Skeletal muscle tissue (tissue), 4 donors: ENCODE results near the gene PPP4R3A. TPM values are rescaled to one million over a fixed set of nuclear protein-coding genes. Genes with fewer than 3 reads are reported as not detected.

ENCODE experiments used
- H3K27ac ChIP-seq: one replicate; pipeline ENCODE4 v1.7.0; 2013; ENCODE audit warnings: mild to moderate bottlenecking, low read depth, low read length, inconsistent platforms
- H3K27me3 ChIP-seq, 3 donors: one replicate each; pipeline ENCODE4 v1.7.0; 2013; ENCODE audit warnings: low read length in 3 of 3; ENCODE audit not compliant: control insufficient read depth in 3 of 3, insufficient read depth in 3 of 3
- H3K36me3 ChIP-seq, 3 donors: one replicate each; pipeline ENCODE4 v1.7.0; 2013; ENCODE audit warnings: low read length in 3 of 3; ENCODE audit not compliant: control insufficient read depth in 3 of 3, insufficient read depth in 3 of 3
- H3K4me1 ChIP-seq, 3 donors: one replicate each; pipeline ENCODE4 v1.7.0; 2013; ENCODE audit warnings: low read length in 3 of 3, mild to moderate bottlenecking in 3 of 3; ENCODE audit not compliant: control insufficient read depth in 3 of 3, insufficient read depth in 3 of 3
- H3K4me3 ChIP-seq, 3 donors: one replicate each; pipeline ENCODE4 v1.7.0; 2013; ENCODE audit warnings: low read length in 3 of 3
- H3K9ac ChIP-seq, 3 donors: one replicate each; pipeline ENCODE4 v1.7.0; 2013; ENCODE audit warnings: low read length in 3 of 3, mild to moderate bottlenecking in 3 of 3, moderate library complexity in 2 of 3, low read depth in 1 of 3
- H3K9me3 ChIP-seq, 3 donors: one replicate each; pipeline ENCODE4 v1.7.0; 2013; ENCODE audit warnings: low read length in 3 of 3; ENCODE audit not compliant: control insufficient read depth in 3 of 3
- total RNA-seq: library from RNA; depleted of rRNA; stranded (reverse); fragments of >200 nt; gene quantifications from one replicate; pipeline ENCODE4 v1.2.3, GENCODE V29; 2014
- donor health status: Osteomylitis.

PPP4R3A gene
- total RNA-seq, 1 donor from 2014 or later: 75.2 TPM

GRCh38 chr14:91523972-91524371, 13.9 kb upstream of the PPP4R3A start:
- H3K36me3 ChIP-seq: no peaks in the 10 kb centered on the region
- no peak overlapping the region for H3K9ac ChIP-seq
- no peaks in the 10 kb centered on the region for H3K4me1 ChIP-seq
- H3K9me3 ChIP-seq: peaks cover 0 to 2% (median 0%) of the 10 kb centered on the region in 3 donors
- no peak overlapping the region for H3K27ac ChIP-seq
- no peaks in the 10 kb centered on the region for H3K27me3 ChIP-seq
- no peak overlapping the region for H3K4me3 ChIP-seq

- Histone ChIP-seq H3K27me3 (no peaks in the 10 kb centered on the region), H3K9ac (no peak overlapping the region), H3K36me3 (no peaks in the 10 kb centered on the region), H3K4me1 (no peaks in the 10 kb centered on the region), H3K27ac (no peak overlapping the region), H3K9me3 (peaks cover 0 to 2% (median 0%) of the 10 kb centered on the region in 3 donors), H3K4me3 (no peak overlapping the region)
These were observed 11.0 kb upstream of the PPP4R3A start for GRCh38 chr14:91521061-91521640.

GRCh38 chr14:91520138-91520537, 10.0 kb upstream of the PPP4R3A start:
- Histone ChIP-seq H3K36me3 (no peaks in the 10 kb centered on the region), H3K9ac (no peak overlapping the region), H3K9me3 (peaks cover 0 to 2% (median 0%) of the 10 kb centered on the region in 3 donors), H3K4me1 (no peaks in the 10 kb centered on the region), H3K27ac (no peak overlapping the region), H3K4me3 (no peak overlapping the region), H3K27me3 (no peaks in the 10 kb centered on the region)

DNA sequence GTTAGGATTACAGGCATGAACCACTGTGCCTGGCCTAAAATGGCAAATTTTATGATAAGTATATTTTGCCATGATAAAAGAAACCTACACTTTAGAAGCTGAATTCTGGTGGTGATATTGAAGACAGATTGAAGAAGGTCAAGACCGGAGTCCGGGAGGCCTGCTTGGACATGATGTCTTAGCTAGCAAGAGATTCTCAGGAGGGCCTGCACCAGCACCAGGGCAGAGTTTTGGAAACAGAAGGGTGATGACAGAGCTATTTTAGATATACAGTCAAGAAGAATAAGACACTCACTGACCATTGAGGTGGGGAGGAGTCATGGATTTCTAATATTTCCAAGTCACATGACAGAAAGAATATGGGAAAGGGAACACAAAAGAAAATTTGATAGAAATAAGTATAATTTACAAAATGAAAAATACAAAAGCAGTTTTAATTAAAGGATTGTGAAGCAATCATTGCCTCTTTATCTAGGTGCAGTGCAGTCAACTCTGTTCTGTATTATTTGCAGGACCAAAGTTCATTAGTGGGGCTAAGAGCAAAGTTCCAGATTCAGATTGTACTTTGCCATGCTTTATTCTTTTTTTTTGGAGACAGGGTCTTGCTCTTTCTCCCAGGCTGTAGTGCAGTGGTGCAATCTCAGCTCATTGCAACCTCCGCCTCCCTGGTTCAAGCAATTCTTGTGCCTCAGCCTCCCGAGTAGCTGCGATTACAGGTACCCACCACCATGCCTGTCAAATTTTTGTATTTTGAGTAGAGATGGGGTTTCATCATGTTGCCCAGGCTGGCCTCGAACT, 9.3 kb upstream of the PPP4R3A start:
- Histone ChIP-seq H3K4me1 (no peaks in the 10 kb centered on the region), H3K9me3 (peaks cover 0 to 2% (median 0%) of the 10 kb centered on the region in 3 donors), H3K9ac (no peak overlapping the region), H3K36me3 (no peaks in the 10 kb centered on the region), H3K27ac (no peak overlapping the region), H3K4me3 (no peak overlapping the region), H3K27me3 (no peaks in the 10 kb centered on the region)

- Histone ChIP-seq H3K4me3 (no peak overlapping the region), H3K36me3 (no peaks in the 10 kb centered on the region), H3K9ac (no peak overlapping the region), H3K4me1 (no peaks in the 10 kb centered on the region), H3K9me3 (peaks cover 0 to 2% (median 0%) of the 10 kb centered on the region in 3 donors), H3K27ac (no peak overlapping the region), H3K27me3 (no peaks in the 10 kb centered on the region)
These were observed 6.7 kb upstream of the PPP4R3A start for GRCh38 chr14:91516663-91517388.

- no peak overlapping the region for H3K9ac ChIP-seq
- H3K36me3 ChIP-seq: no peaks in the 10 kb centered on the region
- no peaks in the 10 kb centered on the region for H3K9me3 ChIP-seq
- H3K27ac ChIP-seq: no peak overlapping the region
- no peaks in the 10 kb centered on the region for H3K27me3 ChIP-seq
- peaks cover 3% of the 10 kb centered on the region in 3 donors for H3K4me1 ChIP-seq
- H3K4me3 ChIP-seq: no peak overlapping the region
These were observed 5.9 kb upstream of the PPP4R3A start for GRCh38 chr14:91515979-91516378.

DNA sequence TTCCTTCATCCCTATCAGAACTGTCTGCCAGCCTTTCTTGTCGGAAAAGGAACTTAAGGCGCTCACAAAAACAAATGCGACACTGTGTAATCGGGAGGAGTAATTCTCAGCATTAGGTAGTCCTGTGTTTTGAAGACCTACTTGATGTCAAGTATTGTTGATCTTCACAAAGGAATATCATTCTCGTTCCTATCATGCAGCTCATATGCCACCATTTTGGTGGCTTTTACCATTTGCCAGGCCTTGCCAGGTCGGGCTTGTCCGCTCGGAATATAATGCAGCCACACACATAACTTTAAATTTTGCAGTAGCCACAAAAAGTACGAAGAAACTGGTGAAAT, 903 bp upstream of the PPP4R3A start:
- H3K4me1 ChIP-seq: peaks cover 13 to 22% (median 18%) of the 10 kb centered on the region in 3 donors
- H3K9ac ChIP-seq: peak overlapping the region; percentile 94 to 97 (median 97)

DNA sequence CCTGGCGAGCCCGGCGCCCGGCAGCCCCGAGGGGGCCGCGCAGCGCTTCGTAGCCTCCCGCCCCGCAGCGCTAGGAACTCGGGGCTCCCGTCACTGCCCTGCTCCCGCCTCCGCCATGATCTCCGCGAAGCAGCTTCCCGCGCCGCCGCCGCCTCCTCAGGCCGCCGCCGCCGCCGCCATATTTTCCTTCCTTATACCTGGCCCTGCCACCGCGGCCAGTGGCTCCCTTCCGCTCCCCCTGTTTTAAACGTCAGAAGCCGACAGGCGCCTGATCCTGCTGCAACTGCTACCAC, 286 bp downstream of the PPP4R3A start:
- peak overlapping the region; percentile 99 for H3K27ac ChIP-seq
- peaks cover 16 to 22% (median 19%) of the 10 kb centered on the region in 3 donors for H3K4me1 ChIP-seq
- H3K4me3 ChIP-seq: peak overlapping the region; percentile 73 to 96 (median 88)
- H3K9ac ChIP-seq: peak overlapping the region; percentile 94 to 97 (median 97)
- no peaks in the 10 kb centered on the region for H3K9me3 ChIP-seq
- H3K36me3 ChIP-seq: peaks cover 0 to 4% (median under 1%) of the 10 kb centered on the region in 3 donors
- no peaks in the 10 kb centered on the region for H3K27me3 ChIP-seq

More for the DNA sequence above, 903 bp upstream of the PPP4R3A start:
- Histone ChIP-seq H3K36me3 (peaks cover 0 to 4% (median 0%) of the 10 kb centered on the region in 3 donors), H3K4me3 (peak overlapping the region; percentile 73 to 96 (median 88)), H3K9me3 (no peaks in the 10 kb centered on the region), H3K27me3 (no peaks in the 10 kb centered on the region), H3K27ac (peak overlapping the region; percentile 99)

- peak overlapping the region; percentile 94 to 97 (median 97) for H3K9ac ChIP-seq
- H3K27me3 ChIP-seq: no peaks in the 10 kb centered on the region
- H3K36me3 ChIP-seq: peaks cover 2 to 4% (median 4%) of the 10 kb centered on the region in 3 donors
- H3K27ac ChIP-seq: peak overlapping the region; percentile 99
- H3K9me3 ChIP-seq: no peaks in the 10 kb centered on the region
- H3K4me3 ChIP-seq: peak overlapping the region; percentile 73 to 96 (median 88)
- H3K4me1 ChIP-seq: peaks cover 16 to 26% (median 24%) of the 10 kb centered on the region in 3 donors
These were observed 830 bp downstream of the PPP4R3A start for GRCh38 chr14:91509083-91509877.
